IPS DF 4.7 (cell line): ENCODE results near the gene RAET1L.
"Not testable (repeated sequence)": the region's sequence is repeated elsewhere in the genome, so short reads cannot be mapped to it uniquely, and the experiment has no call there.

Experiments
- DNase-seq: peaks from one replicate; pipeline ENCODE4 v3.0.0-alpha.2; 2013; ENCODE audit warnings: low spot score; ENCODE audit errors: extremely low read depth

The RAET1L gene

DNA sequence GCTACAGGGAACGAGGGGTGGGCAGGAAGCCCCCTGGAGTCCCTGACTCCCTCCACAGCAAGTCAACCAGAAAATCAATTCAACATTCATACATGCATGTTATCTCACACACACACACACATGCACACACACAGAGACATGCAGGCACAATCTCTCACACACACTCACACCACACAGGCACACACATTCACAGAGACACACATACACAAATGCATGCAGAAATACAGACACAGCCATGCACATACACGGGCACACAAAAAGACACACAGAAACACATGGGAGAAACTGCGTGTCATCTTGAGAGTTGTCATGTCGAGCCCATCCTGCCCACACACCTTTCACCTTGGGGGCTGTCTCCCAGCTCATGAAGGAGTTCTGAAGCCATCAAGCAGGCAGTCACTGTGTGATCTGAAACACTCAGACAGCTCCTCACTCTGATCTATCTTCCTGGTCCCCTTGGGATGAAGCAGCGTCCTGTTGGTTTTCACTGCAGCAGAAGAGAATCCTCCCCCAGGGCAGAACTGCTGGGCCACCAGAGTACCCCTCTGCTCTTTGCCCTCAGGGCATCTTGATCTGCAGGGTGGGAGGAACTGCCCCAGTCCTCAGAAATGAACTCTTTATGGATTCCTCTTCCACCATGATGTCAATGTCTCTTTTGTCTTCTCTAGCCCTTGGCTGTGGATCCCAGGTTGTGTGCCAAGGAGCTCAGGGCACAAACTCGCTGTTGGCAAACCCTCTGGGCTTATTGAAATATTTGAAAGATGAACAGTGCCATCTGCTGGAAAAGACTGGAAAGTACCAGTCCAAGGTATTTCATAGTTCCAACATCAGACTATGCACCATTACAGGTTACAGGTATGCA is 8.8 kb downstream of the RAET1L start:
- no peak for DNase-seq

DNA sequence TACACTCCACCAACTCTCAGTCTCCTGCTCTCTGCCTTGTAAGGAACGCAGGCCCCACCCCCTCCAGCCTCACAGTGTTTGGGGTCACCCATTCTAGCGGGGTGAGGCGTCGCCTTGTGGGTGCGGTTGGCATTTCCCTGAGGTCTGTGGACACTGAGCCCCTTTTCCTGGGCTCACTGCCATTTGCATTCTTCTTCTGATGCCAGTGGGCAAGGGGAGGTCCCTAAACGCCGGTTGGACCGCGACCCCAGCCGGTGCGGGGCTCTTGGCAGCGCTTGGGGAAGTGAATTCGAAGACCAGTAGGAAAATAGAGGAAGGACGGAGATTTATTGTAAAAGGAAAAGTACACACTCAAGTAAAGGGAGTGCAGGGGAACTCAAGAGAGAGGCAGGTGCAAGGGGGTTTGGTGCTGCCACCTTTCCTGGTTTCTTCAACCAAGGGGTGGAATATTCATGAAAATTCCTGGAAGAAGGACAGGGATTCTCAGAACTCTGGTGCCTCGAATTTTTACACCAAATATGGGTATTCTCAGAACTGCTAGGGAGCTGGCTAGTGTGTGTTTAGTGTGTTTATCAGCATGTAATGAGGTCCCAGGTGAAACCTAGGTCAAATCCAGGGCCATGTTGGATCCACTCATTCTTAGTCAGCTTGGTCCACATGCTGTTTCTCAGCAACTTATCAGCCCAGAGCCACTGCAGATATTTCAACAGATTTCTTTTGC is 9.9 kb downstream of the RAET1L start:
- not testable (repeated sequence) for DNase-seq

DNA sequence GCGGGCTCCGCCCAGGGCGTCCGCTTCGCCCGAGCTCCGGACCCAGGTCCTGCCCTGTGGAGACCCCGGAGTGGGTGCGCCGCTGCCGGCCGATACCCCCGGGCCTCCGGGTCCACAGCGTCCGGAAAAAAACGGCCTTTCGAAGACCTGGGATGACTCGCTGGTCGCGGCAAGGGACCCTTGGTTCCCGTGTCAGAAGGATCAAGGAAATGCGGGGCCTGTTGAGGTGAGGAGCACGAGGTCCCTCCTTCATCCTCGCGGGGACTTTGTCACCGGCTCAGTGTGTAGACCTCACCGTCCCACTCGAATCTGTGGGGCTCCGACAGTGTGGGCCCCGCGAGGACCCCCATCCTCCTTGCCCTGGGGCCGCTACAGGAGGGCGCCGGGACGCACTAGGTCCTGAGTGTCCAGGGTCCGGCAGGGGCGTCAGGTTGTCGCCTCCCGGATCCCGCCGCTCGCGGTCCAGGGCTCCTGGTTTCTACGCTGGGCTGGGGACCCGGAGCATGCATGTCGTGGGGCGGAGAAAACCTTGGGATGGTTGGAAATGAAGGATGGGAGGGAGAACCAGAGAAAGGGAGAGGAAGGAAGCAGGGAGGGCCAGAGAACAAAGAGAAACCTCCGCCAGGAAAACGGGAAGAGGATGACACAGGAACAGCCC is 10.6 kb downstream of the RAET1L start:
- not testable (repeated sequence) for DNase-seq

DNA sequence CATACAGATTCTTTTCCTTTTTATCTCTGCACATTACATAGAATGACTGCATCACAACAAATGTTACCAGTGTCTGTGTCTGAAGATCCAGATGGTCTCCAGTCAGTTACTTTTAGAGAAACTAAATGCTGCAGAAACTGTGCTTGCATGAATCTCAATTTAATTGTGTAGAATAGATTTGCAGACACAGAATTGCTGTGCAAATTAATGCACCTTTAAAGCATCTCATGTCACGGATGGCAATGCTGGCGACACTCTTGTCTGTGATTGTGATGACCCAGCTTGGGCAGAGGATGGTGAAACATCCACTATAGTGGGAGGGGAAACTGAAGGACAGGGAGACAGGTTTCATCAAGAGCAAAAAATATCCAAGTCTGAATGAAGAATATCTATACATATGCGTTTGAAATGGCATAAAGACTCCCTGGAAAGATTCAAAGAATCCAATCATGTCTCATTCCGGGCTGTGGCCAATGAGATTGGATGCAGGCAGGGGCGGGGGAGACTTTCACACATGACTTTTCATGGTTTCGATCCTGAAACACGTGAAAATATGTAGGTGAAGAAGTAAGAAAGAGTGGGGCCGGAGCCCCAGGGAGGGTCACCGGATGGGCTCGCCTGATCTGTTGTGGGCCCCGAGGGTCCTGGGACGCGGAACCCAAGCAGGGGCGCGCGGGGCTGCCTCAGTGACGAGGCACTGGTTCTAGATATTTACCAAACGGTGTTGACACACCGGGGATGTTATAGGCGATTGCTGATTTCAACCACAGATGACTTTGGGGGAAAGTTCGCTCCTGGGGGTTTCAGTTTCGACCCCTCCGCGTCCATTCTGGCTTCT is 11.3 kb downstream of the RAET1L start:
- DNase-seq: not testable (repeated sequence)

DNA sequence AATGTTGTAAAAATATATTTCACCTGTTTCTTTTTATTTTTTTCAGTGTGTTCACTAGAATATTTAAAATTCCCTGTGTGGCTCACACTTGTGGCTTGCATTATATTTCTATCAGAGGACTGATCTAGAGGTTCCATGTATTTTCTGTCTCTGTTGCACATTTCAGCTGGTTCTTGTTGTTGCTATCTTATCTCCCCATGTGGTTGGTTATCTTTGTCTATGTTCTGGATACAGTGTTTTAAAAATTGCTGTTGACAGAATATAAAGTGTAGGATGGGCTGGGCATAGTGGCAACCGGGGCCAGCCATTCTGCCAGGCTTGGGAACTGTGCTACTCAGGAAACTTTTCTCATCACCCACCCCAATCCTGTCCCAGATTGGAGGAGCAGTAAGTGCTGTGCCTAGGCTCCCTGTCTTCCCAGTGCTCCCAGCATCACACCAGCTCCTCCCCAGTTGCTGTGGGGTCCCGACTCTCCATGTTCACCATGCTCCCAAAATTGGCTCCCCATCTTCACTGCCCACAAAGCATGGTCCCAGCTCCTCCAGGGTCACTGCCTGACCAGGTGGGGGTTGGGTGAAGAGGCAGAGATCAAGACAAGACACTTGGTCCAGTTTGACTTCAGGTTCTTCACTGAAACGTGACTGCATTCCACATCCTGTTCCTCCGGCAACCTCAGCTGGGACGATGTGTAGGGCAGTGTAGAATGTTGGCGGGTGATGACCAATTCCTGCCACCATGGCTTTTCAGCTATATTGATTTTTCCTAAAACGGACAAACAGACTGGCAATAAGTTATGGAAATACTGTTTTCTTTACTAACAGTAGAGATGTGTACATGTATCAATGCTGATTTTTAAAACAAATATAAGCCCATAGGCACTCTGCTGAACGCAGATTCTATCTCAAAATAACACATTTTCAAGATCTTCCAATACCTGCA is 12.2 kb downstream of the RAET1L start:
- not testable (repeated sequence) for DNase-seq

DNA sequence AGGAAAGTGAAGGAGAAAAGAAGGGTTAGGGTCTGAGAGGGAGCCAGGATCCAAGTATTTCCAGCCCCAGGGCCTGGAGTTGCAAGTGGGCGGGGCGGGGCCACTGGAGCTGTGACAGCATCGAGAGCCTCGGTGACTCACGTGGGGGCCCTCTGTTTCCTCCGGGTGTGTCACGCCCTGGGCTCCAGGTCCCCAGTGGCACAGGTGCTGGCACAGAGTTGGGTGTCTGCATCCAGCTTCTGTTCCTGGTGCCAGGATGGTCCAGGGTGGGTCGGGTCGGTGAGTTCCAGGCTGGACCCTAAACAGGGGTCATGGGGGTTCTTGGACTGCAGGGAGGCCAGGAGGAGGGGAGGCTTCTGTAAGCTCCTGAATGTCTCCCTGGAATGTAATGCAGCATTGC is 16.7 kb downstream of the RAET1L start:
- no peak for DNase-seq

DNA sequence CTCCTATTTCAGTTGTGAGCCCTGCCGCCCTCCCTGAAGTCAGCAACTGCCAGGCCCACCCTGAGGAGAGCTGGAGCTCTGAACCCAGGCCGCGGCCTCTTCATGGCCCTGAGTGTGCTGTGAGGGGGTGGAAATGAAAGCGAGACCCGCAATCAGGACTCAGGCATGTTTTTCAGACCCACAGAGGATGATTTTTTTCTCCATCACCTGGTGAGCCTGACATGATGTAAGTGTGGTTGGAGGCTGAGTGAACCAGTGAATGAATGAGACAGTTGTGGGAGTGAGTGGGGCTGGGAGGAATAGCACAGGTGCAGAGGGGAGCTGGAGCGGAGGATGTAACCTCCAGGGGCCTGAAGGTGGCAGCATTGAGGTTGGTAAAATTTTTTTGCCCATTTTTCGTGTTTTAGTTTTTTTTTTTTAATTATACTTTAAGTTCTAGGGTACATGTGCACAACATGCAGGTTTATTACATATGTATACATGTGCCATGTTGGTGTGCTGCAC is 18.3 kb downstream of the RAET1L start:
- DNase-seq: no peak

DNA sequence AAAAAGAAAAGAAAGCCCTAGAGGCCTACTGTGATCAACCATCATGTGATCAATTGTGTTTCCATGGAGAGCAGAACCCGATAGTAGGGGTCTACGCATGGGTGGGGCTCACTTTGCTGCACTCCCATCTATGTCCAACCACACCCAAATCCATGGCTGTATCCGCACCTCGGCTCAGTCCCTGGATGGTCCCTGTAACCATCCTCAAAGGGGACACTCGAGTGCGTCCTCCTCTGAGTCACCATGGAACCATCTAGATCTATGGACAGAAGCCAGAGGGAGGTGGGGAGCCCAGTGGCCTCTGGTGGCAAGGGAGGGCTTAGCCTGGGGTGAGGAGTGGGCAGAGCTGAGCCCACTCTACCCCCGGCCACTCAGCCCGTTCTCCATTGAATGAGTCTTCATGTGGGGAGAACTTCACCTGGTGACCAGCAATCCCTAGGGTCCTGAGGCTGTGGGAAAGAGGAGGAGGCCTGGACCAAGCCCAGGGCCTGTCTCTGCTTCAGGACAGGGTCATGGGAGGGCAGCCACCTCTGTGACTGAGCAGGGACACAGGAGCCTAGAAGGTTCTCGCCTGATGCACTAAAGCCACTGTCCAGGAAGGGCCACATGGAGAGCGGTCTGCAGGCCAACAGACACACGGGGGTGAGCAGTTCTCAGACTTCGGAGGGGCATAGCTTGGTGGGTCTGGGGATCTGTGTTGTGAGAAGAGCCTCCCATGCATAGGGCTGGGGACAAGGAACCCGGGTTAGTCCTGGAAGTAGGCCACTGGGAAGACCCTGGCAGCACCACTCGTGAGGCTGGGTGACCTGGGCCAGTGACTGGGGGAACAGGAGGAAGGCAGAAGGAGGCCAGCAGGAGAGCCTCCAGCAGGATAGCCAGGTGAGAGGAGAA is 19.3 kb downstream of the RAET1L start:
- DNase-seq: no peak

DNA sequence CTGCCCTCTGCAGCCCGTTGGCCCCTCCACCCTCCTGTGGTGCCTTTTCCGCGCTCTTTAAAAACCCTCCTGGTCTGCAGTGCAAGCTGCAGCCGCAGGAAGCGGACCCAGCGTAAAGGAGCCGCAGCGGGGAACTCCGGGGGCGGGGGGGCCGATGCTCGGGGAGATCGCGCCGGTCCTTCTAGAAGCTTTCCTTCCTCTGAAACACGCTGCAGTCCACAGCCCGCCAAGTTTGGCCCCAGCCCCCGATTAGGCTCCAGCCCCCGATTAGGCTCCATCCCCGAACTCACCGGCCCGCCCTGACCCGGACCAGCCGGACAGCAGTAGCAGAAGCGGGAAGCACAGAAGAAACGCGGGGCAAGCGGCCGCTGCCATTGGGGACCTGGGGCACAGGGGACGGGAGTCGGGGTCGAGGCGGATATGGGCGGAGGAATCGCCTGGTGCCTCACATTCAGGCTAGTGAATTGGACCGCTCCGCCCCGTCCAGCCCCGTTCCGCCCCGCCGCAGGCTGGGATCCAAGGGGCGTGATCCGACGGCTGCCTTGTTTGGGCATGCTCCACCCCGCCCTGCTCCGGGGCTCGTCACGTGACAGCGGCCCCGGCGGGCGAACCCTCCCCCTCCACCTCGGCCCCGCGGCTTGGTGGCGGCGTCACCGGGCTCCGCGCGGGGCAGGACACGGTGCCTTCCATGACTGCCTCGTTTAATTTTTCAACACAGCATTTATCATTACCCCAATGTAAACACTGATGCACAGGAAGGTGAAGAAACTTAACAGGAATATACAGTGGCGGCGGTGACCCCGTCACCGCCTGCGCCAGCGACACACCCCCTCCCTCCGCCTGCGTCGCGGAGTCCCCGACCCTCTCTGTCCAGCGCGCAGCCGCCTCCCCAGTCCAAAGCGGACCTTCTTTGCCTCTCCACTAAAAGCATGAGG is 20.3 kb downstream of the RAET1L start:
- peak; percentile 69 for DNase-seq

DNA sequence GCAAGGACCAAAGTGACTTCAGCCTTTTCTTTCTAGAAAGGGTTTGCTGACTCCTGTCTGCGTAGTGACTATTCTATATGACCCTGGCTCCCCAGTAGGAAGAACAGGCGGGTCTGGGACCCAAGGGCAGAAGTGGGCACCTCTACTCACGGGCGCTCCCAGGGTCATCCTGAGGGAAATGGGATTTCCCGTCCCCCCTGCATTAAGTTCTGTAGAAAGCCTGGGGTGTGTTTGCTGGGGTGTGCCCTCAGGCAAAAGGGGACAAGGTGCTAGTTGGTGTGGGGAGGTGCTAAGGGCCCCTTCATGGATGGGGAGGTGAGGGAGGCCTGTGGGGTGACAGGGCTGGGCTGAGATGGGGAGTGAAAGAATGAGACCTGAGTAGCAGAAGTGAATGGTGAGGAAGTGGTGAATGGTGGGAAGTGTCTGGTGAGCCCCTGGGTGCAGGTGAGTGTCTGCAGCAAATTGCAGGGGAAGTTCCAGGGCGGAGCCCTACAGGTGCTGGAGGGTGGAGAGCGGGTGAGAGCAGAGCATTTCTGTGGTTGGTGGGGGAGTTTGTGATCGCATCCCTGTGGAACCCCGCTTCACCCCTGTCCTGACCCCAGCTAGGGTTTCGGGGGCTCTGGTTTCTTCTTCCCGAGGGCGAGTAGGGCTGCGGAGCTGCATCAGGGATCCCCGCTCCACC is 21.1 kb downstream of the RAET1L start:
- DNase-seq: no peak

DNA sequence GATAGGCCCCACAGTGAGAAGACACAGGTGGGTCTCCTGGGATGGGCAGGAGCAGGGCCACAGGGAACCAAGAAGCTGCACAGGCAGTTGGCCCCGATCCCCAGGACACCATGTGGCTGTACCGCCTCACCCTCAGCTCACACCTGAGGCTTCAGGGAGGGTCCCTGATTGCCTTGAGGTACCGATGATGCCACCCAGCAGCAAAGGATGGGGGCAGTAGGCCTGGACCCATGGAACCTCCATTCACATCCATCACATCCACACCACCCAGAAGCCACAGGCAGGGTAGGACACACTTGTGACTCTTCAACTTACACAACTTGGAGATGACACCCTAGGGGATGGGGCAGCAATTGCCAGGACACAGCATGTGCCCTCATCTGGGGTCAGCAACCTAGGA is 21.7 kb downstream of the RAET1L start:
- not testable (repeated sequence) for DNase-seq

DNA sequence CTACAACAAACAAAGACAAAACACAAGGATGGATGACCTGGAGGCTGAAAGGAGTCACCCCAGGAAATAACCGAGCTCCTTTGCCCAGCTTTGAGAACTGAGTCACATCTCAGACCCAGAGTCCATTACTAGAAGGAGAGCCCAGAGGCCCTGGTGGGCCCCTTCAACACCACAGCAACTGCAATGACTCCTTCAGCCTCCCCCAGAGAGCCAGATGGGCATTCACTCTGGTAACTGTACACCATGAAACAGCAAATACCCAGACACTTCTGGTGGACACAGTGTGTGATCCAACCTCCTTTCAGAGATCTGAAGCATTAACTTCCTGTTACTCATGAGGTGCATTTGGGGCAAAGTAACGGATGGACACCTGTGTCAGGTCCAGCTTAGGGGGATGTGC is 22.6 kb downstream of the RAET1L start:
- DNase-seq: no peak

DNA sequence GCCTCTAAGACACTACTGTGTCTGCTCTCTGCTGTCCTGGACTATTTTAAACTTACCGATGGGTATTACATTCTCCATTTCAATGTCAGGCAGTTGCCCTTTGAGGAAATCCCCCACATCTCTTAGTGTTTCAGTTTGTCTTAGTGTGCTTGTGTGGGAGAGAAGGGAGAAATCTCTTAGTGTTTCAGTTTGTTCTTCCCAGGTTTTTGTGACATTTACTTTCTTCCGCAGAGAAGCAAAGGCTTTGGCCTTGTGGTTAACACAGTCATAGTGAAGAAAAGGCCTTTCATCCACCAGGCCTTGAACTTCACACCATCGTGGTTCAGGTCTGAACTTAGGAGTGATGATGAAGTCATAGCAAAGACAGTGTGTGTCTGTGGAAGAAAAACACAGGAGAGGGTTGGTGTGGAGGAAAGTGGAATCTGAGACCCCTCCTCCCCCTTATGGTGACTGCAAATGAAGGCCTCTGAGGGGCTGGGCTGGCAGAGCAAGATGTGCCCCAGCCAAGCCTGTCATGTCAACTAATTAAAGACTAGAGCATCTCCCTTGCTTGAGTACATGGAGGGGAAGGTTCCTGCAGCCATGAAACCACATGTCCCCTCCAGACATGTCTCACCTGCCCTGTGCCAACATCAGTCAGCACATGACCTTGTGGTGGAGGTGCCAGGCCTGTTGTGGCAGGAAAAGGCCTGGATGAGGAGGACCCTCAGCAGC is 23.9 kb downstream of the RAET1L start:
- DNase-seq: no peak

DNA sequence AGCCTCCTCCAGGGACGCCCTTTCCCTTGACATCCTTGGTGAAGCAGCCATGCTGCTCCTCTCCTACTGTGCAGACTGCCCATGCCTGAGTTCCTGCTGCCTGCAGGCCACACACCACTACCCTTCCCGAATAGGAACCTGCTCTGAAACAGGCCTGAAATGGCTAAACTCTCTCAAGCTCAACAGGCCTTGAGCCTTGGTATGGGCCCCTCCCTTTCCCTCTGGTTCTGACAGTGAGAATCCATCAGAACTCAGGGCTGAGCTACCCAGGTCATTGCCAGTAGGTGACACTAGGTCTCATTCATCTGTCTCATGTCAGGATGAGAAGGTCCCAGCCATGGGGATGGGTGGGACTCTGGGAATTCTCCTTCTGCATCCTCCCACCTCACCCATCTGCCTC is 25.7 kb downstream of the RAET1L start:
- DNase-seq: no peak

DNA sequence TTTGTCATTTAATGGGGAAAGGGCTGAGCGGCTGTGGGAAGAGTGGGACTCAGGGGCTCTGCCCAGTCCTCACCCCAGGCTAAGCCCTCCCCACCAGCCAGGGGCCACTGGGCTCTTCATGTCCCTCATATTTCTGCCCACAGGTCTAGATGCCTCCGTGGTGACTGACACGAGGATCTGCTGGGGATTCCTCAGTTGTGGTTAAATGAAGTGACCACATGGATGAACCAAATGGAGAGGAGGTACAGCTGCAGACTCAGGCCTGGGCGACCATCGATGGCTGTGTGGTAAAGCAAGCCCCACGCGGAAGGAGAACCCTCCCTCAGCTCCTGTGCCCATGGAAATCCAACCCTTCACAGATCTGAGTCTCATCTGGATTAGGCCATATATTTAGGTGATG is 29.4 kb downstream of the RAET1L start:
- no peak for DNase-seq

DNA sequence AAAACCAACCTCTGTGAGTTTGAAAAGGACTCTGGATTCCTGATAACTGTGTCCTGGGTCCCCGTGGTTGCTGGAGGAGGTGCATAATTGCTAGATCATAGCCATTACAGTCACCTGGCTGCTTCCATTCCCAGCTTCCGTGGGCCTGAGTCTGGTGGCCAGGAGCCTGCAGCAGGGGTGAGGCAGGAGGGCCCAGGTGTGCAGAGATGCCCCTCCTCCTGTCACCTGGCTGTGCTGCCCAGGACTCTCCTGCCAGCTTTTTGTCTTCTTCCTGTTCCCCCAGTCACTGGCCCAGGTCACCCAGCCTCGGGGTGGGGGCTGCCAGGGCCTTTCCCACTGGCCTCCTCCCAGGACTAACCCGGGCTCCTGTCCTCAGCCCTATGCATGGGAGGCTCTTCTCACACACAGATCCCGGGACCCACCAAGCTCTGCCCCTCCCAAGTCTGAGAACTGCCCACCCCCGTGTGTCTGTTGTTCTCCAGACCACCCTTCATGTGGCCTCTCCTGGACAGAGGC is 30.0 kb downstream of the RAET1L start:
- no peak for DNase-seq
